ENCODE measurements around the gene LRRC14B. TPM values are rescaled to one million over a fixed set of nuclear protein-coding genes. Genes with fewer than 3 reads are reported as not detected.
A peak's percentile ranks its signal among the peaks of the same experiment; 100 is the strongest.
"Not testable (repeated sequence)": the region's sequence is repeated elsewhere in the genome, so short reads cannot be mapped to it uniquely, and the experiment has no call there.

The LRRC14B gene
- polyA plus RNA-seq, 6 donors from 2014 or later: not detected

DNA sequence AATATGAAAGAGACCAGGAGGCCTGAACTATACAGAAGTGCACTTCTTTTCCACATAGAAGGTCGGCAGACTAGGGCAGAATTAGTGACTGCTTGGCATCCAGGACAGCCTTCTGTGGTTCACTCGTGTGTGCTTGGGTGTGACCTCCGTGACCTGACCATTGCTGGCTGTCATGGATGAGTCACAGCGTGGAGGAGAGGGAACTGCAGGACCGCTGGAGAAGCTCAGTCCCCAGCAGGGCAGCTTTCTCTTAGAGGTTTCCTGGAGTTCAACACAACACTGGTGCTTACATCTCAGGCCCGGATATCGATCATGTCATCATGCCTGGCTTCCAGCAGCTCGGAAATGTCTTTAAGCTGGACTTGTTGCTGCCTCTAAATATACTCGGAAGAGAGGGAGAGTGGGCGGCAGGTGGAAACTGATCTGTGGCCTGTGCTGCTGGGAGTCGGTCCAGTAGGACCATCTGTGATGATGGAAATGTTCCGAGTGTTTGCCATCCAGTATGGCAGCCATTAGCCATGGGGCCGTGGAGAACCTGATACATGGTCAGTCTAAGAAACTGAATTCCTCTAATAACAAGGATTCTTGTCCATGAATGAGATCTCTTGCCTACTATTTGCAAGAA, 49.9 kb downstream of the LRRC14B start:
- DNase-seq; ATAC-seq (ENCODE audit: low read depth in 2 of 2); H3K4me3 Mint-ChIP-seq; H3K27me3 Mint-ChIP-seq; H3K9me3 Mint-ChIP-seq; H3K27ac Mint-ChIP-seq: not testable (repeated sequence)
- Mint-ChIP-seq H3K4me1 (peaks cover 6 to 13% (median 12%) of the 10 kb centered on the region in 3 donors), H3K36me3 (peaks cover 12 to 23% of the 10 kb centered on the region in 2 donors)

DNA sequence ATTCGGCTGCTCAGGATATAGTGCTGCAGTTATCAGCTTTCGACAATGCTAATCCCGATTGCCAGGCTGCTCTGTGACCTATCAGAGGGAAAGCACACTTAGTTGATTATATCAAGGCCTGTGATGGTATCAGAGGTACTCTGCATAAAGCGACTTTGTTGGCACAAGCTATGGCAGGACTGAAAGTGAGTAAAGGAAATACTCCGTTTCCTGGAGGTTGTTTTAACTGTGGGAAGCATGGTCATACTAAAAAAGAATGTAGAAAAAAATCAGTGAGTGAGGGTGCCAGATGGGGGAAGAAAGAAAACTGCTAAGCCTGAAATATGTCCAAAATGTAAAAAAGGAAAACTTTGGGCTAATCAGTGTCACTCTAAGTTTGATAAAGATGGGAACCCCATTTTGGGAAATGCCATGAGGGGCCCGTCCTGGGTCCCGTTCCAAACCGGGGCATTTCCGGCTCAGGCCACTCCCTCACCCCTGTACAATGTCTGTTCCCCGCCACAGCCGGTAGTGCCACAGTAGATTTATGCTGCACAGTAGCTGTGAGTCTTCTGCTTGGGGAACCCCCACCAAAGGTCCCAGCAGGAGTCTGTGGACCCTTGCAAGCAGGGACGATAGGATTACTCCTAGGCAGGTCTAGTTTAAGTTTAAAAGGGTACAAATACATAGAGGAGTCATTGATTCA, 52.5 kb downstream of the LRRC14B start:
- peaks cover 17 to 23% of the 10 kb centered on the region in 2 donors for H3K36me3 Mint-ChIP-seq
- peak overlapping the region in 2 of 6 donors; percentile 47 to 75 for H3K27ac Mint-ChIP-seq
- H3K4me1 Mint-ChIP-seq: peaks cover 6 to 13% (median 12%) of the 10 kb centered on the region in 3 donors
- ATAC-seq (ENCODE audit: low read depth in 2 of 2); DNase-seq; H3K27me3 Mint-ChIP-seq; H3K9me3 Mint-ChIP-seq: not testable (repeated sequence)
- H3K4me3 Mint-ChIP-seq: peak overlapping the region in 1 of 8 donors; percentile 45

DNA sequence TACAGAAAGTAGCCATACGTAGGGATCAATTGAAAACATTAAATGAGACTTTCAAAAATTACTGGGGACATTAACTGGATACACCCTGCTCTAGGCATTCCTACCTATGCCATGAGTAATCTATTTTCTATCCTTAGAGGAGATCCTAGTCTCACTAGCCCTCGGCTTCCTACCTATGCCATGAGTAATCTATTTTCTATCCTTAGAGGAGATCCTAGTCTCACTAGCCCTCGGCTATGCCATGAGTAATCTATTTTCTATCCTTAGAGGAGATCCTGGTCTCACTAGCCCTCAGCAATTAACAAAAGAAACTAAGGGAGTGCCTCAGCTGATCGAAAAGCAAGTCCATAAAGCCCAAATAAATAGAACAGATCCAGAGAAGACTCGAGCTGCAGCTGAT, 54.4 kb downstream of the LRRC14B start:
- not testable (repeated sequence) for H3K4me3 Mint-ChIP-seq; H3K27me3 Mint-ChIP-seq; DNase-seq; H3K9me3 Mint-ChIP-seq; ATAC-seq (ENCODE audit: low read depth in 2 of 2)
- Mint-ChIP-seq H3K27ac (peak overlapping the region in 1 of 6 donors; percentile 1), H3K4me1 (peaks cover 6 to 13% (median 12%) of the 10 kb centered on the region in 3 donors), H3K36me3 (peaks cover 20 to 22% of the 10 kb centered on the region in 2 donors)

Other genes with a start within 250 kb of the LRRC14B start
- under 1 TPM in 1 of 6 donors, not detected in 5; 0.03 TPM for gene PLEKHG4B, start 99.3 kb upstream of the LRRC14B start, polyA plus RNA-seq (ENCODE audit: low read depth in 6 of 6)
- gene CCDC127, start 26.7 kb downstream of the LRRC14B start, polyA plus RNA-seq (ENCODE audit: low read depth in 6 of 6): 1 to 10 TPM; 1.7 to 5.8 (median 2.5) TPM
- gene SDHA, start 26.8 kb downstream of the LRRC14B start, polyA plus RNA-seq (ENCODE audit: low read depth in 6 of 6): 100 to 1,000 TPM; 145 to 224 (median 180) TPM
- gene PDCD6, start 80.2 kb downstream of the LRRC14B start, polyA plus RNA-seq (ENCODE audit: low read depth in 6 of 6): 100 to 1,000 TPM; 200 to 248 (median 220) TPM
- under 1 TPM in 1 of 6 donors, not detected in 5; 0.09 TPM for gene AHRR, start 130.2 kb downstream of the LRRC14B start, polyA plus RNA-seq (ENCODE audit: low read depth in 6 of 6)

Data from naive B cell (primary cell).